PC-3 (cell line): ENCODE results near the gene THAP7.

Source experiments
- CTCF ChIP-seq: fragments of 300-600 bp; sonication (generic); conservative IDR thresholded peaks from 2 replicates; pipeline ENCODE4 v1.5.1; 2017; ENCODE audit warnings: antibody characterized with exemption, low read depth, mild to moderate bottlenecking, low read length
- EZH2 ChIP-seq: fragments of 300-600 bp; sonication (generic); IDR thresholded peaks from one replicate; pipeline ENCODE4 v1.6.1; 2017; ENCODE audit warnings: antibody characterized with exemption, mild to moderate bottlenecking, low read length; ENCODE audit not compliant: unreplicated experiment
- EZH2phosphoT487 ChIP-seq: fragments of 300-600 bp; sonication (generic); IDR thresholded peaks from 2 replicates; pipeline ENCODE4 v1.6.1; 2018; ENCODE audit warnings: mild to moderate bottlenecking, antibody characterized with exemption, low read length, borderline replicate concordance

DNA sequence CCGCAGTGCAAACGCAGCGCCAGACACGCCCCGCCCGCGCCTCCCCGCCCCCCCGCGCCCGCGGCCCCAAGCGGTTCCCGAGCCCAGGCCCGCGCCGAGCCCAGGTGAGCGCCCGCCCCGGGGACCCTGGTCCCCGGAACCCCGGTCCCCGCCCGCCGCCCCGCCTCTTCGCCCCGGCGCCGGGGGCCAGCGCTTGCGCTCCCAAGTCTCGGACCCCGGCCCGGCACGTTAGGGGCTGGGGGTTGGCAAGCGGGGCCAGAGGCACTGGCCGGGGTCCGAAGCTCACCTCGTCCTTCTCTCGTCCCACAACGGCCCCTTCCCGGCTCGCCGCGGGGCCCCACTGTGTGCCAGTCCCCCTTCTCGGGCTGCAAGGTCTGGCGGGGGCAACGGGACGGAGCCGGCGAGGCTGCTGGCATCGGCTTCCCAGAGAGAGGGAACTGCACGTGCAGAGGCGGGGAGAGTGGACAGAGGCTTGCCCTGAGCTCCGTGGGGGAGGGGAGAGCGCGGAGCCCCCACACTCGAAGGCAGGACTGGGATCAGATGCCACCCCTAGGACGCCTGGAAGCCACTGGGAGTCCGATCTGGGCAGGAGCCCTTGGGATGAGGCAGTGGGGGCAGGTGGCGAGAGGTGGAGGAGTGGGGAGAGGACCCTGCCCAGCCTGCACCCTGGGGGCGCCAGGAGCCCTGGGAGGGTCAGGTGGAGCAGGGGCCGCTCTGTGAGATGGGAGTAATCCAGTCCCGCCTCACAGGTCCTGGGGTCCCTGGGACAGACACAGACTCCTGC lies 36.6 kb downstream of the THAP7 start:
- no peak for TF ChIP-seq CTCF
- no peak for TF ChIP-seq EZH2
- no peak for TF ChIP-seq EZH2phosphoT487
